Upper lobe of right lung (tissue), 1 donor: ENCODE results near the gene A1BG. TPM values are rescaled to one million over a fixed set of nuclear protein-coding genes. Genes with fewer than 3 reads are reported as not detected.
A peak's percentile ranks its signal among the peaks of the same experiment; 100 is the strongest.

ENCODE experiments used
- ATAC-seq: fragments of 200-7000 bp; cut with Tn5 transposase; one replicate; pipeline ENCODE4 v1.9.1; 2020; ENCODE audit warnings: mild to moderate bottlenecking, moderate library complexity
- DNase-seq: peaks from one replicate; pipeline ENCODE4 v3.0.0-alpha.2; 2020
- H3K27ac ChIP-seq: fragments of 200-600 bp; one replicate; pipeline ENCODE4 v1.8.0; 2022
- H3K27me3 ChIP-seq: fragments of 200-600 bp; one replicate; pipeline ENCODE4 v1.8.0; 2022; ENCODE audit warnings: mild to moderate bottlenecking
- H3K36me3 ChIP-seq: fragments of 200-600 bp; one replicate; pipeline ENCODE4 v1.8.0; 2022
- H3K4me1 ChIP-seq: fragments of 200-600 bp; one replicate; pipeline ENCODE4 v1.8.0; 2022
- H3K4me3 ChIP-seq: fragments of 200-600 bp; one replicate; pipeline ENCODE4 v1.8.0; 2022; ENCODE audit warnings: mild to moderate bottlenecking
- H3K9me3 ChIP-seq: fragments of 200-600 bp; one replicate; pipeline ENCODE4 v1.8.0; 2022
- CTCF ChIP-seq: fragments of 200-600 bp; IDR thresholded peaks from one replicate; pipeline ENCODE4 v1.8.0; 2022; ENCODE audit warnings: antibody characterized with exemption
- intact Hi-C: fragments of 100-400 bp; cut with DNase I; formaldehyde crosslinking; loops from one replicate; pipeline ENCODE4 v1.11.0; 2022
- total RNA-seq: library from RNA; stranded (reverse); fragmentation: NEBNext Ultra II Directional; extraction: Animal tissue kit (Norgen Biotek cat#: 25700); gene quantifications from one replicate; pipeline ENCODE4 v1.2.1, GENCODE V29; 2021
- donor health status: DM: no; HTN: yes; CAD: no; lungs with severe emphysema.

Gene A1BG
- total RNA-seq, 1 donor from 2014 or later, result 12.7 TPM

- DNase-seq (no peak), ATAC-seq (peak; percentile 32)
- Histone ChIP-seq H3K27me3 (no peaks in the 10 kb centered on the region), H3K9me3 (no peaks in the 10 kb centered on the region), H3K27ac (no peak overlapping the region), H3K4me1 (no peaks in the 10 kb centered on the region), H3K4me3 (no peak overlapping the region), H3K36me3 (peaks cover 11% of the 10 kb centered on the region)
- TF ChIP-seq CTCF, result no peak
- intact Hi-C loops, result no loop called here
Observed at GRCh38 chr19:58334691-58335249, 18.5 kb downstream of the A1BG start.

GRCh38 chr19:58332697-58333096 lies 20.6 kb downstream of the A1BG start:
- H3K9me3 ChIP-seq, result no peaks in the 10 kb centered on the region
- intact Hi-C loops, result no loop called here
- H3K4me1 ChIP-seq, result peaks cover 5% of the 10 kb centered on the region
- DNase-seq, result no peak
- H3K36me3 ChIP-seq, result peaks cover 7% of the 10 kb centered on the region
- no peak overlapping the region for H3K27ac ChIP-seq
- peak; percentile 42 for ATAC-seq
- TF ChIP-seq CTCF, result no peak
- no peaks in the 10 kb centered on the region for H3K27me3 ChIP-seq
- no peak overlapping the region for H3K4me3 ChIP-seq

- intact Hi-C loops, result no loop called here
- DNase-seq (no peak), ATAC-seq (no peak)
- TF ChIP-seq CTCF, result no peak
- Histone ChIP-seq H3K27ac (no peak overlapping the region), H3K36me3 (no peaks in the 10 kb centered on the region), H3K4me3 (no peak overlapping the region), H3K9me3 (no peaks in the 10 kb centered on the region), H3K4me1 (peaks cover 11% of the 10 kb centered on the region), H3K27me3 (no peaks in the 10 kb centered on the region)
Observed at GRCh38 chr19:58330458-58330857, 22.8 kb downstream of the A1BG start.

- peaks cover 11% of the 10 kb centered on the region for H3K4me1 ChIP-seq
- ATAC-seq (no peak), DNase-seq (no peak)
- no peak overlapping the region for H3K27ac ChIP-seq
- H3K27me3 ChIP-seq, result no peaks in the 10 kb centered on the region
- no peaks in the 10 kb centered on the region for H3K9me3 ChIP-seq
- no peaks in the 10 kb centered on the region for H3K36me3 ChIP-seq
- intact Hi-C loops, result no loop called here
- TF ChIP-seq CTCF, result peak; percentile 12
- no peak overlapping the region for H3K4me3 ChIP-seq
Observed at GRCh38 chr19:58328999-58329398, 24.3 kb downstream of the A1BG start.

- Histone ChIP-seq H3K27ac (peak within 1 kb of the TSS; percentile 88), H3K4me3 (peak within 1 kb of the TSS; percentile 83), H3K4me1 (peaks cover 11% of the 10 kb centered on the region), H3K36me3 (no peaks in the 10 kb centered on the region), H3K9me3 (no peaks in the 10 kb centered on the region), H3K27me3 (no peaks in the 10 kb centered on the region)
- intact Hi-C loops, result no loop called here
- TF ChIP-seq CTCF, result no peak
- peak; percentile 98 for DNase-seq
- peak; percentile 97 for ATAC-seq
Observed at GRCh38 chr19:58326914-58327726, 26.2 kb downstream of the A1BG start, which contains the start of gene ZSCAN22. TSS of gene ZSCAN22 (plus strand) at chr19:58326994. CDS start at chr19:58334803, 7,809 bp downstream.
